Neural progenitor cell (in vitro differentiated cells): ENCODE results near the gene RPS16. TPM values are rescaled to one million over a fixed set of nuclear protein-coding genes. Genes with fewer than 3 reads are reported as not detected.

ENCODE experiments used
- DNase-seq: peaks from one replicate; pipeline ENCODE4 v3.0.0-alpha.2; 2016; ENCODE audit warnings: low spot score
- H2AFZ ChIP-seq: fragments of 200-600 bp; sonication (generic); replicated peaks from 2 replicates; pipeline ENCODE4 v1.6.1; 2016; ENCODE audit warnings: antibody characterized with exemption
- H3F3A ChIP-seq: fragments of 200-600 bp; sonication (generic); 2 replicates; pipeline ENCODE4 v1.6.1; 2016; ENCODE audit warnings: antibody characterized with exemption, low read depth
- H3K27ac ChIP-seq: fragments of 200-600 bp; sonication (generic); 2 replicates; pipeline ENCODE4 v1.5.1; 2016; ENCODE audit warnings: mild to moderate bottlenecking
- H3K27me3 ChIP-seq: fragments of 200-600 bp; sonication (generic); 2 replicates; pipeline ENCODE4 v1.6.1; 2016; ENCODE audit warnings: mild to moderate bottlenecking, moderate library complexity
- H3K36me3 ChIP-seq: fragments of 200-600 bp; sonication (generic); 2 replicates; pipeline ENCODE4 v1.5.1; 2016
- H3K4me1 ChIP-seq: fragments of 200-600 bp; sonication (generic); 2 replicates; pipeline ENCODE4 v1.6.1; 2016; ENCODE audit warnings: mixed run types
- H3K4me2 ChIP-seq: fragments of 200-600 bp; sonication (generic); 2 replicates; pipeline ENCODE4 v1.6.1; 2016
- H3K4me3 ChIP-seq: fragments of 200-600 bp; sonication (generic); 2 replicates; pipeline ENCODE4 v1.5.1; 2016
- H3K79me2 ChIP-seq: fragments of 200-600 bp; sonication (generic); 2 replicates; pipeline ENCODE4 v1.6.1; 2016; ENCODE audit warnings: low read depth
- H3K9ac ChIP-seq: fragments of 200-600 bp; sonication (generic); 2 replicates; pipeline ENCODE4 v1.6.1; 2016
- H3K9me3 ChIP-seq: fragments of 200-600 bp; sonication (generic); 2 replicates; pipeline ENCODE4 v1.5.1; 2016; ENCODE audit warnings: low read depth
- H4K20me1 ChIP-seq: fragments of 200-600 bp; sonication (generic); 2 replicates; pipeline ENCODE4 v1.6.1; 2016; ENCODE audit warnings: low read depth
- H3K27ac Mint-ChIP-seq: 3 replicates; pipeline ENCODE4 v1.8.0; 2021; ENCODE audit warnings: mixed read lengths
- H3K27me3 Mint-ChIP-seq: 2 replicates; pipeline ENCODE4 v1.8.0; 2022; ENCODE audit warnings: low read depth, mild to moderate bottlenecking, inconsistent platforms, moderate library complexity, mixed read lengths; ENCODE audit not compliant: insufficient read depth
- H3K36me3 Mint-ChIP-seq: 3 replicates; pipeline ENCODE4 v1.8.0; 2021; ENCODE audit warnings: mixed read lengths
- H3K4me1 Mint-ChIP-seq: 3 replicates; pipeline ENCODE4 v1.8.0; 2021; ENCODE audit warnings: mixed read lengths
- H3K4me3 Mint-ChIP-seq: 3 replicates; pipeline ENCODE4 v1.8.0; 2021; ENCODE audit warnings: mild to moderate bottlenecking, moderate library complexity, mixed read lengths
- H3K9me3 Mint-ChIP-seq: 3 replicates; pipeline ENCODE4 v1.8.0; 2020; ENCODE audit warnings: mixed read lengths
- CTCF ChIP-seq: fragments of 200-600 bp; sonication (generic); IDR thresholded peaks from 2 replicates; pipeline ENCODE4 v1.5.1; 2017; ENCODE audit warnings: antibody characterized with exemption, mild to moderate bottlenecking
- EZH2 ChIP-seq: fragments of 200-600 bp; sonication (generic); IDR thresholded peaks from 2 replicates; pipeline ENCODE4 v1.6.1; 2017; ENCODE audit warnings: antibody characterized with exemption, mild to moderate bottlenecking, moderate library complexity
- EZH2phosphoT487 ChIP-seq: fragments of 200-600 bp; sonication (generic); IDR thresholded peaks from 2 replicates; pipeline ENCODE4 v1.6.1; 2017; ENCODE audit warnings: antibody characterized with exemption
- total RNA-seq: library from RNA; depleted of rRNA; stranded (reverse); fragments of >200 nt; gene quantifications from 2 replicates; pipeline ENCODE4 v1.2.3, GENCODE V29; 2015; ENCODE audit warnings: low replicate concordance

RPS16 gene
- total RNA-seq, 1 donor from 2014 or later, result 94.8 TPM

- peaks cover 41% of the 10 kb centered on the region for H3K79me2 ChIP-seq
- DNase-seq, result peak; percentile 60
- peak overlapping the region; percentile 98 for H3K27ac Mint-ChIP-seq
These were observed 21.7 kb downstream of the RPS16 start for GRCh38 chr19:39413911-39414608.

GRCh38 chr19:39413272-39413910 is 22.4 kb downstream of the RPS16 start:
- no peak for TF ChIP-seq EZH2phosphoT487
- no peak for TF ChIP-seq EZH2
- TF ChIP-seq CTCF, result no peak
- no peak overlapping the region for H2AFZ ChIP-seq
- peaks cover 51% of the 10 kb centered on the region for H3K4me1 Mint-ChIP-seq
- H3F3A ChIP-seq, result peaks cover 36% of the 10 kb centered on the region
- peaks cover 41% of the 10 kb centered on the region for H3K79me2 ChIP-seq
- no peaks in the 10 kb centered on the region for H3K36me3 ChIP-seq
- H3K4me3 Mint-ChIP-seq, result peak overlapping the region; percentile 99
- H3K4me2 ChIP-seq, result peak overlapping the region; percentile 86
- peak overlapping the region; percentile 98 for H3K4me3 ChIP-seq
- H3K27ac Mint-ChIP-seq, result peak overlapping the region; percentile 98
- peak overlapping the region; percentile 82 for H3K27ac ChIP-seq
- peaks cover 20% of the 10 kb centered on the region for H3K4me1 ChIP-seq
- H3K27me3 ChIP-seq, result peaks cover 6% of the 10 kb centered on the region
- no peaks in the 10 kb centered on the region for H3K9me3 ChIP-seq
- peak overlapping the region; percentile 79 for H3K9ac ChIP-seq
- peaks cover 4% of the 10 kb centered on the region for H3K9me3 Mint-ChIP-seq
- peaks cover 12% of the 10 kb centered on the region for H3K36me3 Mint-ChIP-seq
- peaks cover 36% of the 10 kb centered on the region for H4K20me1 ChIP-seq
- H3K27me3 Mint-ChIP-seq, result peaks cover 22% of the 10 kb centered on the region
- DNase-seq, result peak; percentile 87

More at GRCh38 chr19:39413911-39414608, 21.7 kb downstream of the RPS16 start:
- Mint-ChIP-seq H3K36me3 (peaks cover 15% of the 10 kb centered on the region), H3K4me1 (peaks cover 45% of the 10 kb centered on the region), H3K27me3 (peaks cover 19% of the 10 kb centered on the region), H3K9me3 (peaks cover 4% of the 10 kb centered on the region), H3K4me3 (peak overlapping the region; percentile 99)
- Histone ChIP-seq H4K20me1 (peaks cover 34% of the 10 kb centered on the region), H3K36me3 (no peaks in the 10 kb centered on the region), H3K27me3 (peaks cover 2% of the 10 kb centered on the region), H3K4me1 (peaks cover 20% of the 10 kb centered on the region), H3K9me3 (no peaks in the 10 kb centered on the region), H3K27ac (peak overlapping the region; percentile 82), H3K4me3 (peak overlapping the region; percentile 98), H3K4me2 (peak overlapping the region; percentile 86), H3K9ac (peak overlapping the region; percentile 79), H3F3A (peaks cover 29% of the 10 kb centered on the region), H2AFZ (no peak overlapping the region)
- TF ChIP-seq EZH2 (no peak), CTCF (peak; percentile 19), EZH2phosphoT487 (no peak)

GRCh38 chr19:39412867-39413271 is 22.9 kb downstream of the RPS16 start:
- peak overlapping the region; percentile 79 for H3K9ac ChIP-seq
- H3K36me3 Mint-ChIP-seq, result peaks cover 12% of the 10 kb centered on the region
- H3K4me3 Mint-ChIP-seq, result peak overlapping the region; percentile 99
- TF ChIP-seq CTCF (no peak), EZH2phosphoT487 (no peak), EZH2 (no peak)
- H3K79me2 ChIP-seq, result peaks cover 41% of the 10 kb centered on the region
- H3K9me3 Mint-ChIP-seq, result peaks cover 4% of the 10 kb centered on the region
- no peaks in the 10 kb centered on the region for H3K9me3 ChIP-seq
- H3K4me1 Mint-ChIP-seq, result peaks cover 51% of the 10 kb centered on the region
- H3K36me3 ChIP-seq, result no peaks in the 10 kb centered on the region
- peaks cover 22% of the 10 kb centered on the region for H3K27me3 Mint-ChIP-seq
- H4K20me1 ChIP-seq, result peaks cover 41% of the 10 kb centered on the region
- no peak for DNase-seq
- H2AFZ ChIP-seq, result no peak overlapping the region
- H3K4me1 ChIP-seq, result peaks cover 20% of the 10 kb centered on the region
- H3K27ac Mint-ChIP-seq, result peak overlapping the region; percentile 83
- H3K27me3 ChIP-seq, result peaks cover 12% of the 10 kb centered on the region
- peak overlapping the region; percentile 82 for H3K27ac ChIP-seq
- peak overlapping the region; percentile 86 for H3K4me2 ChIP-seq
- H3F3A ChIP-seq, result peaks cover 41% of the 10 kb centered on the region
- peak overlapping the region; percentile 98 for H3K4me3 ChIP-seq
